CD4-positive, alpha-beta T cell treated with Interleukin-6 at 100 ng/mL for 8 hours (primary cell): ENCODE data around the gene RRP9.
"Not testable (repeated sequence)": the region's sequence is repeated elsewhere in the genome, so short reads cannot be mapped to it uniquely, and the experiment has no call there.

Experiments used
- DNase-seq: peaks from one replicate; pipeline ENCODE4 v3.0.0-alpha.2; 2020; ENCODE audit warnings: mixed read lengths, low spot score

The RRP9 gene

GRCh38 chr3:51938780-51939425 is 2.8 kb downstream of the RRP9 start:
- DNase-seq = no peak

- DNase-seq = no peak
Measured at GRCh38 chr3:51937611-51938450, 3.9 kb downstream of the RRP9 start.

DNA sequence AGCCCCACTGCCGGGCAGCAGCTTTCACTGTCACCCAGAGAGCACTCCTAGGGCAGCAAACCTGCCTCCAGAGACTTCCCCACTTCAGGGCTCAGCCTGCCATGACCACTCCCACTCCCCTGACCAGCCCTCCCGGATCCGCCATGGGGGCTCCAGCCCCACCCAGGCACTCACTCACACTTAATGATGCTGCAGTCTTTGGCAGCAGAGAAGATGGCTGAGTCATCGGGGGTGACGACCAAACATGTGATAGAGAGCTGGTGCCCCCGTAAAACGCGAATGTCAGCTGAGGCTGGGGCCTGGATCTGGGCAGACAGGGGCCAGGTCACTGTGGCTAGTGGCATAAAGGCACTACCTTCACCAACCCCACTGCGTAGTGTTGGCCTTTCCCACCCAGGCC is 4.7 kb downstream of the RRP9 start:
- DNase-seq = no peak

- DNase-seq = no peak
Measured at GRCh38 chr3:51935886-51936755, 5.6 kb downstream of the RRP9 start.

- no peak for DNase-seq
Measured at GRCh38 chr3:51934991-51935885, 6.5 kb downstream of the RRP9 start.

DNA sequence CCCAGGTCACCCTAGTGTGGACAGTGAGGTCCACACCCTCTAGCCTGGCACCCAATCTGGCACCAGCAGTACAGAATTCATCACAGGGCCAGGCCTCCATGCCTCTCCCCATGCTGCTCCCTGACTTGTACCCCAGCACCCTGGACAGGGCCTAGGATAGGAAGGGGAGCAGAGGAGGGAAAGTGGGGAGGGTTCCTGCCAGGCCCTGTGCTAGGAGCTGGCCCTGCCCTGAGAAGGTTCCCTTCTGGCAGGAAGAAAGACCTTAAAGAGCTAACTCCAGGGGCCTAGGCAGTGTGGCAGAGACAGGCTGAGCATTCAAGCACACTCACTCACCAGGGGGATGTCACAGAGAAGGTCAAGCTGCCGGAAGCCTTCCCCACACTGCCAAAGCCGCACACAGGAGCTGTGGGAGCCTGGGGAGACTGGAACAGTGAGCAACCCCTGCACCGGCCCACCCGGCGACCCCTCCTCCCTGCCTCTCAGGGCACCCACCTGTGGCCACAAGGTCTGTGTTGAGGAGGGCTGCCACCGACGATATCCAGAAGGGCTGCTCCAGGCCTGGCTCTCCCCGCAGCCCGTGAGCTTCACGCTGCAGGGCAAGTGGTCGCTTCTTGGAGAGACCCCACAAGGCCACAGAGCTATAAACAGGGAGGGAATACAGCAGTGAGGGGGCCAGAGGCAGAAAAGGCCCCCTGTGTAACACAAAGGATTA is 7.4 kb downstream of the RRP9 start:
- DNase-seq = no peak

DNA sequence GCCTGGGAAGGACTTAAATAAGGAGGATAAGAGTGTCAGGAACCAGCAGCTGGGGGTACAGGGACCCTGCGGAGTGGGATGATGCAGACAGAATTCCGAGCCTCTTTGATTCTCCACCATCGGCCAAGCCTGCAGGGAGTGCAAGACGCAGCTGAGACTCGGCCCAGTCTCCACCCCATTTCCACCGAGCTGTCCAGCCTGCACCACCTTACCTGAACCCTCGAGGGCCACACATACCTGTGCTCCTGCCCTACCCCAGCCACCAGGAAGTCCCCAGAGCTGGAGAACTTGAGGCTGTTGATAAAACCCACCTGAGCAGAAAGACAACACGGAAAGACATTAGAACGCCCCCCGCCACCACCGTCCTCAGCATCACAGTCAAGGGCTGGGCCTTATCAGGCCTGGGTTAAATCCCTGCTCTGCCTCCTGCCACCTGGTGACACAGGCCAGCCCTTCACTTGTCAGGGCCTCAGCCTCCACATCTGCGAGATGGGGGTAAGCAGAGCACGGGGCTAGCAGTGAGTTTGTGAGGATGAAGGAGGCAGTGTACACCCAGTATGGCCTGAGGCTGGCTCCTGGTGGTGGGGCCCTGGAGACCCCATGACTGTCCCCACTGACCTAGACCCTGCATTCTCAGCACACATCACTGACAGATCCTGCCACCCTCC is 8.1 kb downstream of the RRP9 start:
- no peak for DNase-seq

DNA sequence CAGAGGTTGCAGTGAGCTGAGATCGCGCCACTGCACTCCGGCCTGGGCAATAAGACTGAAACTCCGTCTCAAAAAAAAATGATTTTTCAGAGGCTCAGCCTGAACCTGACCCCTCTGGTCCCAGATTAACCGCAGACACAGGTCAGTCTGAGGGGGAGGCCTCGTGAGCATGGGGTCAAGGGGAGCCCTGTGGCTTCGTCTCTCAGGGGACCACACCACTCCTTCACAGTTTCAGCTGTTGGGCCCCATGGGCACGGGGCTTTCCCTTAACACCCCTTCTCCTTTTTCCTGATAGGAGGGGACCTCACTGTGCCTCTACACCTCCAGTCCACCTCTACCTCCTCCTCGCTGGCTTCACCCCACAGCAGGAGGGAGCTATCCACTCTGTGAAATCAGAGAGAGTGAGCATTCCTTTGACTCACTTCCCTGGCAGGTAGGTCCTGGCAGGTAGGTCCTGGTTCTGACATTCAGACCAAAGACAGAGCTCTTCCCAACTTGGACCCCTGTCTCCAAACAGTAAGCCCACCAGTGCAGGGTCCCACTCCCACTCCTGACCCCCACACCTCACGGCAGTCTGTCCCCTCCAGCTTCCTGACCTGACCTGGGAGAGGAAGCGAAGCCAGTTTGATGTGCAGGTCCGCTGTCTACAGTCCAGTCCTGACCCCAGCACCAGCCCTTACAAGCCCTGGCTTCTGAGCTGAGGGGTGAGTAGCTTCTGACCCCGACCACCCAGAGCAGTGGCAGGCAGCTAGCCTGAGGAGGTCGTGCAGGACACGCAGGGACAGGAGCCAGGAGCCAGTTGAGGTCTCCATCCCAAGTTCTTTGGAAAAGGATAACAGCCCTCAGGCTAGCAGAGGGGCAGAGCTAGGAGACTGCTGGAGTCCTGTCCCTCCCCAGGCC is 9.0 kb downstream of the RRP9 start:
- DNase-seq = no peak

- DNase-seq = no peak
Measured at GRCh38 chr3:51931756-51932155, 9.9 kb downstream of the RRP9 start.

DNA sequence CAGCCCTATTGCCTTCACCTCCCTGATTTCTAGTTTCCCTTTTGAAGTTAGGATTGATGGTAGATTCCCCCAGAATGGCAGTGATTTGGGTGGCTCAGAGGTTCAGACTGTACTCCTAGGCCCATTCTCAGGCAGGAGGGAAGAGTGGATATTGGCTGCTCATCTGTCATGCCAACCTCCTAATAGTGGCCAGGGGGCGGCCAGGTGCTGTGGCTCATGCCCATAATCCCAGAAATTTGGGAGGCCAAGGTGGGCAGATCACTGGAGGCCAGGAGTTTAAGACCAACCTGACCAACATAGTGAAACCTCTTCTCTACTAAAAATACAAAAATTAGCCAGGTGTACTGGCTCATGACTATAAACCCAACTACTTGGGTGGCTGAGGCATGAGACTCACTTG is 11.3 kb downstream of the RRP9 start:
- DNase-seq = no peak

- no peak for DNase-seq
Measured at GRCh38 chr3:51929420-51930003, 12.2 kb downstream of the RRP9 start.

DNA sequence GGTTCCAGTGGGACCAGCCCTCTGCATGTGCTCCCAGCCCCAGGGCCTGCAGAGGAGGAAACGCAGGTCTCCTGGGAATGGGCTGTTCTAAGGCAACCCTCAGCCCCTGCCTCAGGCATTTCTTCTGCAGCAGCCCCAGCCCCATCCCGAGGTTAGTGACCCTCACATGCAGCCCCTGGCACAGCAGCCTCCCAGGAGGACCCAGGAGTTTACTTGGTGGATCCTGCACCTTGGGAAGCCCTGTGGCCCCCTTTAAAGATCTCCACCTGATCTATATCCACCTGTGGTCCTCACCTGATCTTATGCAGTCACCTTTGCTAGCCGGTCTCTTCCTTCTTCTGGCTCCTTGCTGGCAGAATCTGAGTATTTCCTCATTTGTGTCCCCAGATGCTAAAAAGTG is 12.7 kb downstream of the RRP9 start:
- not testable (repeated sequence) for DNase-seq

GRCh38 chr3:51928438-51928837 is 13.3 kb downstream of the RRP9 start:
- no peak for DNase-seq

- DNase-seq = no peak
Measured at GRCh38 chr3:51927061-51927977, 14.4 kb downstream of the RRP9 start.

DNA sequence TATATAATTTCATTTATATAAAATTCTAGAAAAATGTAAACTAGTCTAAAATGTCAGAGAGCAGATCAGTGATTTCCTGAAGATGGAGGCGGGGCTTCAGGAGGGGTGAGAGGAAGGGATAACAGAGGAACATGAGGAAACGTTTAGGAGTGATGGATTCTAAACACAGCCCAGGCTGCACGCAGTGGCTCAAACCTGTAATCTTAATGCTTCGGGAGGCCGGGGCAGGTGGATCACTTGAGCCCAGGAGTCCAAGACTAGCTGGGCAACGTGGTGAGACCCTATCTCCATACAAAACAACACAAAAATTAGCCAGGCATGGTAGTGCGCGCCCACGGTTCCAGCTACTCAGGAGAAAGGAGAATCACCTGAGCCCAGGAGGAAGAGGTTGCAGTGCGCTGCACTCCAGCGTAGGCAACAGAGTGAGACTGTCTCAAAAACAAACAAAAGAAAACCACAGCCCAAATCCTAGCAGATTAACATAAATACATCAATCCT is 20.6 kb downstream of the RRP9 start:
- DNase-seq = no peak

DNA sequence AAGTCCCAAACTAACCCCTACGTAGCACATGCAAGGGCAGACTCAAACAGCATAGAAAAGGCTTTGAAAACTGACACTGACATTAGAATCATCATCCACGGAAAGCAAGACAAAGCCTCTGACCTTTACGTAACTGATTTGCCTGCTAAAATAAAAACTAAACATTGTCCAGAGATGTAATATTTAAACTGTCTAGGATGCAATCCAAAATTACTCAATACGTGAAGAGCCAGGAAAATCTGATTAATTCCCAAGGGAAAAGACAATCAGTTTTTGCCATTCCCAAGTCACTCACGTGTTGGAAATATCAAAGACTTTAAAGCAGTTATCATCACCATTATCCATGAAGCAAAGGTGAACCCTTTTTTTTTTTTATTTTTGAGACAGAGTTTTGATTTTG is 25.3 kb downstream of the RRP9 start:
- no peak for DNase-seq

GRCh38 chr3:51908026-51908425 is 33.7 kb downstream of the RRP9 start:
- DNase-seq = no peak
